PC-3 (cell line): Measurements from ENCODE around the gene PTPN12.

ENCODE experiments used
- CTCF ChIP-seq: fragments of 300-600 bp; sonication (generic); conservative IDR thresholded peaks from 2 replicates; pipeline ENCODE4 v1.5.1; 2017; ENCODE audit warnings: antibody characterized with exemption, low read depth, mild to moderate bottlenecking, low read length
- EZH2phosphoT487 ChIP-seq: fragments of 300-600 bp; sonication (generic); IDR thresholded peaks from 2 replicates; pipeline ENCODE4 v1.6.1; 2018; ENCODE audit warnings: mild to moderate bottlenecking, antibody characterized with exemption, low read length, borderline replicate concordance

- TF ChIP-seq CTCF = no peak
- TF ChIP-seq EZH2phosphoT487 = no peak
Observed at GRCh38 chr7:77525231-77525630, 11.9 kb upstream of the PTPN12 start.
